ENCODE measurements around the gene RNF150. TPM values are rescaled to one million over a fixed set of nuclear protein-coding genes. Genes with fewer than 3 reads are reported as not detected.

The RNF150 gene
- total and polyA plus RNA-seq, 7 donors, result 0.46 to 69.0 (median 53.2) TPM

DNA sequence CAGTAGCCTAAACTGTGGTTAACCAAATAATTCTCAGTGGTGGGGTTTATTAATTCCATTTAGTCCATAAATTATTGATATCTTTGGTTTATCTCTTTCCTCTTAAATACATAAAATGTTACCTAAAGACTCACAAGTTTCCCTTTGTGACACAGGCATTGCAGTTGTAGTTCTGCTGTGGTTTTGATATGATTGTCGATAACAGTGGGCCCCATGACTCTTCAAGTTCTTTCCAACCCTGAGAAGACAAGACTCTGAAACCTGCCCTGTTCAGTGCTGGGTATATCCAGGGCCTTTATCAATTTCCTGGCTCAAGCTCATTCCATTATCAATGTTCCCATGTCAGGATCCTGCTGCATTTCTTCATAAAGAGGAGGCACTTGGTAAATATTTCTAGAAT, 259.2 kb downstream of the RNF150 start:
- DNase-seq, result no peak
- H3K27ac ChIP-seq, result no peak overlapping the region
- intact Hi-C loops (cut with DNase I), result no loop called here
- no peaks in the 10 kb centered on the region for H3K36me3 ChIP-seq
- H3K27me3 ChIP-seq, result no peaks in the 10 kb centered on the region
- H3K4me3 ChIP-seq, result no peak overlapping the region
- TF ChIP-seq EP300 (IDR thresholded peaks at IDR 0.05), result no peak
- TF ChIP-seq, protein P1, sequence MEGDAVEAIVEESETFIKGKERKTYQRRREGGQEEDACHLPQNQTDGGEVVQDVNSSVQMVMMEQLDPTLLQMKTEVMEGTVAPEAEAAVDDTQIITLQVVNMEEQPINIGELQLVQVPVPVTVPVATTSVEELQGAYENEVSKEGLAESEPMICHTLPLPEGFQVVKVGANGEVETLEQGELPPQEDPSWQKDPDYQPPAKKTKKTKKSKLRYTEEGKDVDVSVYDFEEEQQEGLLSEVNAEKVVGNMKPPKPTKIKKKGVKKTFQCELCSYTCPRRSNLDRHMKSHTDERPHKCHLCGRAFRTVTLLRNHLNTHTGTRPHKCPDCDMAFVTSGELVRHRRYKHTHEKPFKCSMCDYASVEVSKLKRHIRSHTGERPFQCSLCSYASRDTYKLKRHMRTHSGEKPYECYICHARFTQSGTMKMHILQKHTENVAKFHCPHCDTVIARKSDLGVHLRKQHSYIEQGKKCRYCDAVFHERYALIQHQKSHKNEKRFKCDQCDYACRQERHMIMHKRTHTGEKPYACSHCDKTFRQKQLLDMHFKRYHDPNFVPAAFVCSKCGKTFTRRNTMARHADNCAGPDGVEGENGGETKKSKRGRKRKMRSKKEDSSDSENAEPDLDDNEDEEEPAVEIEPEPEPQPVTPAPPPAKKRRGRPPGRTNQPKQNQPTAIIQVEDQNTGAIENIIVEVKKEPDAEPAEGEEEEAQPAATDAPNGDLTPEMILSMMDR (IDR thresholded peaks at IDR 0.05), result no peak
- no peak for TF ChIP-seq POLR2AphosphoS5 (IDR thresholded peaks at IDR 0.05)
- no peak for TF ChIP-seq POLR2A (IDR thresholded peaks at IDR 0.05)
- peaks cover 0 to 35% (median 13%) of the 10 kb centered on the region in 4 donors for H3K4me1 ChIP-seq
- WGBS, 2 donors, result 86 to 88% methylated on average over 1 of the region's 1 CpG
- no peaks in the 10 kb centered on the region for H3K9me3 ChIP-seq

- intact Hi-C loops (cut with DNase I), result no loop called here
- DNase-seq, result no peak
- Histone ChIP-seq H3K4me1 (peaks cover 0 to 26% (median 15%) of the 10 kb centered on the region in 4 donors), H3K9me3 (no peaks in the 10 kb centered on the region), H3K36me3 (peaks cover 0 to 20% (median 2%) of the 10 kb centered on the region in 4 donors), H3K4me3 (no peak overlapping the region), H3K27ac (no peak overlapping the region), H3K27me3 (no peaks in the 10 kb centered on the region)
- 78 to 88% methylated on average over 1 of the region's 1 CpG for WGBS, 2 donors
- TF ChIP-seq EP300 (IDR thresholded peaks at IDR 0.05), result no peak
- TF ChIP-seq, protein P1 (IDR thresholded peaks at IDR 0.05), result no peak
- no peak for TF ChIP-seq POLR2AphosphoS5 (IDR thresholded peaks at IDR 0.05)
- TF ChIP-seq POLR2A (IDR thresholded peaks at IDR 0.05), result no peak
These were observed 261.9 kb downstream of the RNF150 start for GRCh38 chr4:140871368-140871767.

DNA sequence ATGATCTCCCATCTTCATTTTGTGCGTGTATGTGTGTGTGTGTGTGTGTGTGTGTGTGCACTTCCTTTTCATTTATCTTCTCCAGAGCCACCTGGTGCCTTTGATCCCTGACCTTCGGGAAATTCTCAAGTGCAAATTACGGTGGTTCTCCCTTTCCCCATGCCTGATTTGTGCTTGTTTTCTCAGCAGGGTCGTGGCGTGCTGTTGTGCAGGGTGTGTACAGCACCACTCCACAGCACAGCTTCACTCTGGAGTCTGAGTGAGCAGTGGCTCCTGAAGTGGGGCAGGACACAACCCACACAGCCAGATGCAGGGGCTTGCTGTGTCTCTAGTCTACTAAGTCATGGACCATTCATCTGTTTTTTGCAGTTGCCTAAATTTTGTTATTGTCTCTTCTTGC, 262.8 kb downstream of the RNF150 start:
- 36 to 73% methylated on average over 5 of the region's 5 CpGs for WGBS, 2 donors
- Histone ChIP-seq H3K4me3 (no peak overlapping the region), H3K36me3 (peaks cover 0 to 20% (median 2%) of the 10 kb centered on the region in 4 donors), H3K9me3 (no peaks in the 10 kb centered on the region), H3K27me3 (no peaks in the 10 kb centered on the region), H3K27ac (no peak overlapping the region), H3K4me1 (peaks cover 0 to 32% (median 22%) of the 10 kb centered on the region in 4 donors)
- TF ChIP-seq, protein P1 (IDR thresholded peaks at IDR 0.05), result no peak
- TF ChIP-seq EP300 (IDR thresholded peaks at IDR 0.05), result no peak
- no peak for TF ChIP-seq POLR2AphosphoS5 (IDR thresholded peaks at IDR 0.05)
- no peak for TF ChIP-seq POLR2A (IDR thresholded peaks at IDR 0.05)
- no peak for DNase-seq
- intact Hi-C loops (cut with DNase I), result no loop called here

DNA sequence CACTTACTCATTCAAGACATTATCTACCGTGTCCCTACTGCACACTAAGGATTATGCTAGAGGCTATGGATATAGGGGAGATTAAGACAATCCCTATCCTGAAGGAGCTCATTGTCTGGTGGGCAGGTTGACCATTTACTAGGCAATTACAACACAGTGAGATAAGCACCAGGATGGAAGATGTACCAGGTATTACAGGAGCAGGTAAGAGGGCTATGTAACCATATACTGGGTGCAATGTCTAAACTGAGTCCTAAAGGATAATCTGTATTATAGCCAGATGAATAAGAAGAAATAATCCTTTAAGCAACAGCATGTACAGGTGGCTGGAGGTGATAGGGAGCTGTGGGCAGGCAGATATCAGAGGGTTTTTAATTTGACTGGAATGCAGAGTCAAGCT, 263.8 kb downstream of the RNF150 start:
- intact Hi-C loops (cut with DNase I), result loop anchor here (10.0 kb wide), 1 partner anchor 155 kb away; no protein-coding TSS in a partner anchor
- no peak for DNase-seq
- Histone ChIP-seq H3K27me3 (no peaks in the 10 kb centered on the region), H3K4me3 (no peak overlapping the region), H3K36me3 (peaks cover 0 to 20% (median 2%) of the 10 kb centered on the region in 4 donors), H3K9me3 (no peaks in the 10 kb centered on the region), H3K4me1 (peaks cover 0 to 33% (median 25%) of the 10 kb centered on the region in 4 donors), H3K27ac (no peak overlapping the region)
- 85 to 88% methylated on average over 1 of the region's 1 CpG for WGBS, 2 donors
- TF ChIP-seq, protein P1 (IDR thresholded peaks at IDR 0.05), result no peak
- TF ChIP-seq POLR2A (IDR thresholded peaks at IDR 0.05) (no peak), POLR2AphosphoS5 (IDR thresholded peaks at IDR 0.05) (no peak), EP300 (IDR thresholded peaks at IDR 0.05) (no peak)

- WGBS, 2 donors, result 89 to 93% methylated on average over 3 of the region's 3 CpGs
- DNase-seq, result no peak
- intact Hi-C loops (cut with DNase I), result loop anchor here (10.0 kb wide), 1 partner anchor 157 kb away; no protein-coding TSS in a partner anchor
These were observed 265.9 kb downstream of the RNF150 start for GRCh38 chr4:140867356-140867755.

More at GRCh38 chr4:140867356-140867755, 265.9 kb downstream of the RNF150 start:
- H3K4me1 ChIP-seq, result peaks cover 0 to 30% (median 23%) of the 10 kb centered on the region in 4 donors
- no peaks in the 10 kb centered on the region for H3K9me3 ChIP-seq
- no peaks in the 10 kb centered on the region for H3K27me3 ChIP-seq
- no peak for TF ChIP-seq EP300 (IDR thresholded peaks at IDR 0.05)
- TF ChIP-seq POLR2A (IDR thresholded peaks at IDR 0.05), result no peak
- TF ChIP-seq POLR2AphosphoS5 (IDR thresholded peaks at IDR 0.05), result no peak
- TF ChIP-seq, protein P1 (IDR thresholded peaks at IDR 0.05), result no peak
- peaks cover 0 to 25% (median 2%) of the 10 kb centered on the region in 4 donors for H3K36me3 ChIP-seq
- H3K27ac ChIP-seq, result peak overlapping the region in 1 of 4 donors; percentile 52
- H3K4me3 ChIP-seq, result no peak overlapping the region

Measured in sigmoid colon (tissue), 7 donors.